Measurements from ENCODE around the gene ATP5PF.

DNA sequence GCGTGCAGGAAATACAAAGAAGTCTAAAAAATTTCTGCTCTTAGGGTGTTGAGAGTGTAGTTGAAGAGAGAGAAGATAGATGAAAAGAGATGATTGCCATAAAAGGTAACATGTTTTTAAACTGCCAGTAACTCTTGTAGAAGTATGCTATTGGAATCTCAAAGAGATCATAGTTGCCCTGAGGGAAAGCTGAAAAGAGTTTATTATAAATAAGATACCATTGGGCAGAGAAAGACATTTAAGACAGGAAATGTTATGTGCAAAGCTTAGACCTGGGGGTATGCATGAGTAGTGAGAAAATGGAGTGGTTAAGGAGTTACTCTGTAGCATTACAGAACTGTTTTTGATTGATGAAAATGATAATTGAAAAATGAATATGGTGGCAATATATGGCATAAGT is 17.7 kb upstream of the ATP5PF start:
- TF ChIP-seq POLR2A (IDR thresholded peaks at IDR 0.05; ENCODE audit: low read depth, low read length), result no peak
- TF ChIP-seq TAF1 (IDR thresholded peaks at IDR 0.05; ENCODE audit: borderline replicate concordance, low read depth, low read length), result no peak
